ENCODE data around the gene OPRD1.
"Not testable (repeated sequence)": the region's sequence is repeated elsewhere in the genome, so short reads cannot be mapped to it uniquely, and the experiment has no call there.

Gene OPRD1

GRCh38 chr1:28789816-28790215 is 22.2 kb upstream of the OPRD1 start:
- Histone ChIP-seq H3K9me3 (ENCODE audit: control extremely low read depth in 1 of 5, control insufficient read depth in 4 of 5, insufficient read depth in 2 of 5, low read depth in 1 of 5, low read length in 4 of 5) (no peaks in the 10 kb centered on the region), H3K4me3 (ENCODE audit: control insufficient read depth in 1 of 7, extremely low read depth in 1 of 7, insufficient read depth in 4 of 7, low read depth in 2 of 7, low read length in 6 of 7) (no peak overlapping the region), H3K4me1 (ENCODE audit: control extremely low read depth in 1 of 4, control insufficient read depth in 4 of 4, insufficient read depth in 4 of 4, low read length in 3 of 4) (peaks cover 0 to 4% (median 0%) of the 10 kb centered on the region in 4 experiments), H3K36me3 (ENCODE audit: control insufficient read depth in 4 of 4, insufficient read depth in 4 of 4, low read length in 3 of 4) (no peaks in the 10 kb centered on the region), H3K27me3 (replicated peaks in 2 of 5; ENCODE audit: control insufficient read depth in 4 of 5, insufficient read depth in 5 of 5, low read length in 4 of 5) (peaks cover 0 to 2% (median 0%) of the 10 kb centered on the region in 5 experiments), H3K27ac (ENCODE audit: insufficient read depth in 1 of 2, low read depth in 1 of 2, low read length in 2 of 2, poor library complexity in 1 of 2, severe bottlenecking in 2 of 2) (no peak overlapping the region)
- ChIA-PET POLR2A (no interaction called here), CTCF (interaction anchor here (1.0 to 9.6 kb wide), 2 partner anchors 87 to 91 kb away, joined by 3 to 114 read pairs; no protein-coding TSS in a partner anchor)
- DNase-seq: no peak
- 98% methylated on average over 6 of the region's 6 CpGs for WGBS (ENCODE audit: insufficient coverage)

DNA sequence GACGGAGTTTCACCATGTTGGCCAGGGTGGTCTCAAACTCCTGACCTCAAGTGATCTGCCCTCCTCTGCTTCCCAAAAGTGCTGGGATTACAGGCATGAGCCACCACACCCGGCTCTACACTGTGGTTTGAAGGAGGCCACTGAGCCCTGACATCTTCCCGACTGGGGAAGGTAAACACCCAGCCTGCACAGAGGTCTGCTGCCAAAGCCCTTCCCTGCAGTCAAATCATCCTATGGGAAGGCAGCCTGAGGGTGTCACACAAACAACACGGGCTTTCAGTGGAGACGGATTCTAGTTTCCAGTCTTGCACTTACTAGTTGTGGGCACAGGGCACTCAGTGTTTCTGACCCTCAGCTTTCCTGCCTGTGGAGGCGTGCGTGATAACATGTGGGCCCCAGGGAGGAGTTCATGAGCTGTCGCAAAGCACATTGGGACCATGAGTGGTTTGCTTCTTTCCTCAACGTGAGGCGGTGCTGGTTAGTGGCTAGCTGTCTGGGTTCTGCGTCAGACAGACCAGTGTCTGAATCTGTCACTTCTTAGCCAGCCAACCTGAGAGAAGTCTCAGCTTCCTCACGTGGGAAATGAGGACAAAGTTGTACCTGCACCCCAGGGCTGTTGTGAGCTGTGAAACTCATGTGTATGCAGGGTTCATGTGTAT is 21.5 kb upstream of the OPRD1 start:
- no peaks in the 10 kb centered on the region for H3K36me3 ChIP-seq (ENCODE audit: control insufficient read depth in 4 of 4, insufficient read depth in 4 of 4, low read length in 3 of 4)
- CTCF ChIA-PET: interaction anchor here (0.8 to 2.1 kb wide), 2 partner anchors 83 to 91 kb away, joined by 3 to 7 read pairs; no protein-coding TSS in a partner anchor
- peaks cover 0 to 2% (median 0%) of the 10 kb centered on the region in 5 experiments for H3K27me3 ChIP-seq (replicated peaks in 2 of 5; ENCODE audit: control insufficient read depth in 4 of 5, insufficient read depth in 5 of 5, low read length in 4 of 5)
- H3K9me3 ChIP-seq (ENCODE audit: control extremely low read depth in 1 of 5, control insufficient read depth in 4 of 5, insufficient read depth in 2 of 5, low read depth in 1 of 5, low read length in 4 of 5): no peaks in the 10 kb centered on the region
- POLR2A ChIA-PET: no interaction called here
- no peak overlapping the region for H3K27ac ChIP-seq (ENCODE audit: insufficient read depth in 1 of 2, low read depth in 1 of 2, low read length in 2 of 2, poor library complexity in 1 of 2, severe bottlenecking in 2 of 2)
- H3K4me1 ChIP-seq (ENCODE audit: control extremely low read depth in 1 of 4, control insufficient read depth in 4 of 4, insufficient read depth in 4 of 4, low read length in 3 of 4): no peaks in the 10 kb centered on the region
- DNase-seq: no peak
- no peak overlapping the region for H3K4me3 ChIP-seq (ENCODE audit: control insufficient read depth in 1 of 7, extremely low read depth in 1 of 7, insufficient read depth in 4 of 7, low read depth in 2 of 7, low read length in 6 of 7)
- whole genome bisulfite sequencing (ENCODE audit: insufficient coverage): 93% methylated on average over 12 of the region's 12 CpGs

DNA sequence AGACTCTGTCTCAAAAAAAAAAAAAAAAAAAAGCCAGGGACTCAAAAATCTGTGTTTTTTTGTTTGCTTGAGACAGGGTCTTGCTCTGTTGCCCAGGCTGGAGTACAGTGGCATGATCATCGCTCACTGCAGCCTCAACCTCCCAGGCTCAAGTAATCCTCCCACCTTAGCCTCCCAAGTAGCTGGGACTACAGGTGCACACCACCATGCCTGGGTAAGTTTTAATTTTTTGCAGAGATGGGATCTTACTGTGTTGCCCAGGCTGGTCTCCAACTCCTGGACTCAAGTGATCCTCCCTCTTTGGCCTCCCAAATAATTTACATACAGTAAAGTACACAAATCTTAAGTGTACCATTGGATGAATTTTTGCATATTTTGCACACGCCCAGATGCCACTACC is 20.0 kb upstream of the OPRD1 start:
- DNase-seq; H3K4me1 ChIP-seq (ENCODE audit: control extremely low read depth in 1 of 4, control insufficient read depth in 4 of 4, insufficient read depth in 4 of 4, low read length in 3 of 4); POLR2A ChIA-PET; H3K4me3 ChIP-seq (ENCODE audit: control insufficient read depth in 1 of 7, extremely low read depth in 1 of 7, insufficient read depth in 4 of 7, low read depth in 2 of 7, low read length in 6 of 7); H3K27me3 ChIP-seq (replicated peaks in 2 of 5; ENCODE audit: control insufficient read depth in 4 of 5, insufficient read depth in 5 of 5, low read length in 4 of 5); H3K36me3 ChIP-seq (ENCODE audit: control insufficient read depth in 4 of 4, insufficient read depth in 4 of 4, low read length in 3 of 4); H3K27ac ChIP-seq (ENCODE audit: insufficient read depth in 1 of 2, low read depth in 1 of 2, low read length in 2 of 2, poor library complexity in 1 of 2, severe bottlenecking in 2 of 2); H3K9me3 ChIP-seq (ENCODE audit: control extremely low read depth in 1 of 5, control insufficient read depth in 4 of 5, insufficient read depth in 2 of 5, low read depth in 1 of 5, low read length in 4 of 5): not testable (repeated sequence)
- CTCF ChIA-PET: interaction anchor here (0.6 to 2.1 kb wide), 3 partner anchors 10 to 90 kb away, joined by 3 to 7 read pairs (median 3); no protein-coding TSS in a partner anchor
- 100% methylated on average over 1 of the region's 2 CpGs for WGBS (ENCODE audit: insufficient coverage)

DNA sequence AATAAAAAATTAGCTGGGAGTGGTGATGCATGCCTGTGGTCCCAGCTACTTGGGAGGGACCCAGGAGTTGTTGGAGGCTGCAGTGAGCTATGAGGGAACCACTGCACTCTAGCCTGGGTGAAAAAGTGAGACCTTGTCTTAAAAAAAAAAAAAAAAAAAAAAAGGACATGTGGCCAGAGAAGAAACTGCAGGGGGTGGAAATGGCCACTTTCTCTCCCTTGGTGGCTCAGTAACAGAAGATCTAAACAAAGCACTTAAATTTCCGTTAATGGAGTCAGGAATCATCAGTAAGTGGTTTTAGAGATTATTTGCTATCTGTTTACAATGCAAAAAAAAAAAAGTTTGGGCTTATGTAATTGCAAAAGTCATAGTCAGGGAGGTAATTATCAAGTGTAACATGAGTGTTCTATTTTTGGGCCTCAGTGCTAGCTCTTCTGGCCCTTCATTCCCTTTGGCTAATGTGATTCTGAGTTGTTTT is 19.3 kb upstream of the OPRD1 start:
- 100% methylated on average over 1 of the region's 1 CpG for WGBS (ENCODE audit: insufficient coverage)
- Histone ChIP-seq H3K27ac (ENCODE audit: insufficient read depth in 1 of 2, low read depth in 1 of 2, low read length in 2 of 2, poor library complexity in 1 of 2, severe bottlenecking in 2 of 2) (no peak overlapping the region), H3K9me3 (ENCODE audit: control extremely low read depth in 1 of 5, control insufficient read depth in 4 of 5, insufficient read depth in 2 of 5, low read depth in 1 of 5, low read length in 4 of 5) (no peaks in the 10 kb centered on the region), H3K36me3 (ENCODE audit: control insufficient read depth in 4 of 4, insufficient read depth in 4 of 4, low read length in 3 of 4) (no peaks in the 10 kb centered on the region), H3K4me3 (ENCODE audit: control insufficient read depth in 1 of 7, extremely low read depth in 1 of 7, insufficient read depth in 4 of 7, low read depth in 2 of 7, low read length in 6 of 7) (no peak overlapping the region), H3K4me1 (ENCODE audit: control extremely low read depth in 1 of 4, control insufficient read depth in 4 of 4, insufficient read depth in 4 of 4, low read length in 3 of 4) (no peaks in the 10 kb centered on the region), H3K27me3 (replicated peaks in 2 of 5; ENCODE audit: control insufficient read depth in 4 of 5, insufficient read depth in 5 of 5, low read length in 4 of 5) (peaks cover 0 to 2% (median 0%) of the 10 kb centered on the region in 5 experiments)
- DNase-seq: peak in 2 of 3 donors; percentile 22 to 23
- ChIA-PET CTCF (interaction anchor here (0.6 to 1.5 kb wide), 5 partner anchors 10 to 87 kb away, joined by 3 read pairs; no protein-coding TSS in a partner anchor), POLR2A (no interaction called here)

- H3K4me1 ChIP-seq (ENCODE audit: control extremely low read depth in 1 of 4, control insufficient read depth in 4 of 4, insufficient read depth in 4 of 4, low read length in 3 of 4); H3K27ac ChIP-seq (ENCODE audit: insufficient read depth in 1 of 2, low read depth in 1 of 2, low read length in 2 of 2, poor library complexity in 1 of 2, severe bottlenecking in 2 of 2); H3K4me3 ChIP-seq (ENCODE audit: control insufficient read depth in 1 of 7, extremely low read depth in 1 of 7, insufficient read depth in 4 of 7, low read depth in 2 of 7, low read length in 6 of 7); POLR2A ChIA-PET; DNase-seq; H3K27me3 ChIP-seq (replicated peaks in 2 of 5; ENCODE audit: control insufficient read depth in 4 of 5, insufficient read depth in 5 of 5, low read length in 4 of 5); H3K36me3 ChIP-seq (ENCODE audit: control insufficient read depth in 4 of 4, insufficient read depth in 4 of 4, low read length in 3 of 4); H3K9me3 ChIP-seq (ENCODE audit: control extremely low read depth in 1 of 5, control insufficient read depth in 4 of 5, insufficient read depth in 2 of 5, low read depth in 1 of 5, low read length in 4 of 5): not testable (repeated sequence)
- CTCF ChIA-PET: interaction anchor here (1.4 to 1.5 kb wide), 2 partner anchors 12 to 82 kb away, joined by 5 read pairs; no protein-coding TSS in a partner anchor
- WGBS (ENCODE audit: insufficient coverage): 92% methylated on average over 2 of the region's 5 CpGs
Observed at GRCh38 chr1:28794582-28794981, 17.4 kb upstream of the OPRD1 start.

GRCh38 chr1:28796352-28797211 is 15.4 kb upstream of the OPRD1 start:
- ChIA-PET CTCF (interaction anchor here (1.0 to 1.5 kb wide), 2 partner anchors 13 to 81 kb away, joined by 3 to 4 read pairs; no protein-coding TSS in a partner anchor), POLR2A (no interaction called here)
- H3K4me1 ChIP-seq (ENCODE audit: control extremely low read depth in 1 of 4, control insufficient read depth in 4 of 4, insufficient read depth in 4 of 4, low read length in 3 of 4): peaks cover 0 to 7% (median 3%) of the 10 kb centered on the region in 4 experiments
- peaks cover 0 to 2% (median 0%) of the 10 kb centered on the region in 5 experiments for H3K27me3 ChIP-seq (replicated peaks in 2 of 5; ENCODE audit: control insufficient read depth in 4 of 5, insufficient read depth in 5 of 5, low read length in 4 of 5)
- no peak overlapping the region for H3K27ac ChIP-seq (ENCODE audit: insufficient read depth in 1 of 2, low read depth in 1 of 2, low read length in 2 of 2, poor library complexity in 1 of 2, severe bottlenecking in 2 of 2)
- DNase-seq: no peak
- no peaks in the 10 kb centered on the region for H3K36me3 ChIP-seq (ENCODE audit: control insufficient read depth in 4 of 4, insufficient read depth in 4 of 4, low read length in 3 of 4)
- WGBS (ENCODE audit: insufficient coverage): 87% methylated on average over 10 of the region's 18 CpGs
- H3K9me3 ChIP-seq (ENCODE audit: control extremely low read depth in 1 of 5, control insufficient read depth in 4 of 5, insufficient read depth in 2 of 5, low read depth in 1 of 5, low read length in 4 of 5): no peaks in the 10 kb centered on the region
- H3K4me3 ChIP-seq (ENCODE audit: control insufficient read depth in 1 of 7, extremely low read depth in 1 of 7, insufficient read depth in 4 of 7, low read depth in 2 of 7, low read length in 6 of 7): no peak overlapping the region
